SK-N-MC (cell line): ENCODE data around the gene TEAD1.

Experiments used
- DNase-seq: peaks from one replicate; pipeline ENCODE4 v3.0.0-alpha.2; 2011; ENCODE audit warnings: low read depth, low spot score
- H3K27ac ChIP-seq: fragments of 200-600 bp; sonication (generic); 2 replicates; pipeline ENCODE4 v1.5.1; 2016; ENCODE audit warnings: mixed run types
- H3K36me3 ChIP-seq: fragments of 200-600 bp; sonication (generic); 2 replicates; pipeline ENCODE4 v1.6.1; 2017; ENCODE audit warnings: antibody characterized with exemption, low read length, mixed read lengths; ENCODE audit not compliant: insufficient read depth
- H3K4me3 ChIP-seq: fragments of 200-600 bp; sonication (generic); 2 replicates; pipeline ENCODE4 v1.5.1; 2016
- H3K9ac ChIP-seq: fragments of 200-600 bp; sonication (generic); 2 replicates; pipeline ENCODE4 v1.8.0; 2017; ENCODE audit warnings: mixed run types, mixed read lengths; ENCODE audit not compliant: insufficient read length
- H3K9me3 ChIP-seq: fragments of 200-600 bp; sonication (generic); 2 replicates; pipeline ENCODE4 v1.6.1; 2017; ENCODE audit warnings: low read depth, mild to moderate bottlenecking, antibody characterized with exemption, low read length, moderate library complexity, mixed read lengths
- EZH2 ChIP-seq: fragments of 200-600 bp; sonication (generic); IDR thresholded peaks from one replicate; pipeline ENCODE4 v1.6.1; 2017; ENCODE audit warnings: antibody characterized with exemption
- FOXP2 ChIP-seq: optimal IDR thresholded peaks from 2 replicates; pipeline ENCODE3; 2011; ENCODE audit warnings: mild to moderate bottlenecking, moderate library complexity; ENCODE audit not compliant: insufficient read depth; ENCODE audit errors: extremely low read length, control extremely low read depth
- POLR2AphosphoS5 ChIP-seq: IDR thresholded peaks from 2 replicates; pipeline ENCODE4 v1.6.1; 2012; ENCODE audit warnings: mild to moderate bottlenecking, low read depth, low read length, borderline replicate concordance

Gene TEAD1

DNA sequence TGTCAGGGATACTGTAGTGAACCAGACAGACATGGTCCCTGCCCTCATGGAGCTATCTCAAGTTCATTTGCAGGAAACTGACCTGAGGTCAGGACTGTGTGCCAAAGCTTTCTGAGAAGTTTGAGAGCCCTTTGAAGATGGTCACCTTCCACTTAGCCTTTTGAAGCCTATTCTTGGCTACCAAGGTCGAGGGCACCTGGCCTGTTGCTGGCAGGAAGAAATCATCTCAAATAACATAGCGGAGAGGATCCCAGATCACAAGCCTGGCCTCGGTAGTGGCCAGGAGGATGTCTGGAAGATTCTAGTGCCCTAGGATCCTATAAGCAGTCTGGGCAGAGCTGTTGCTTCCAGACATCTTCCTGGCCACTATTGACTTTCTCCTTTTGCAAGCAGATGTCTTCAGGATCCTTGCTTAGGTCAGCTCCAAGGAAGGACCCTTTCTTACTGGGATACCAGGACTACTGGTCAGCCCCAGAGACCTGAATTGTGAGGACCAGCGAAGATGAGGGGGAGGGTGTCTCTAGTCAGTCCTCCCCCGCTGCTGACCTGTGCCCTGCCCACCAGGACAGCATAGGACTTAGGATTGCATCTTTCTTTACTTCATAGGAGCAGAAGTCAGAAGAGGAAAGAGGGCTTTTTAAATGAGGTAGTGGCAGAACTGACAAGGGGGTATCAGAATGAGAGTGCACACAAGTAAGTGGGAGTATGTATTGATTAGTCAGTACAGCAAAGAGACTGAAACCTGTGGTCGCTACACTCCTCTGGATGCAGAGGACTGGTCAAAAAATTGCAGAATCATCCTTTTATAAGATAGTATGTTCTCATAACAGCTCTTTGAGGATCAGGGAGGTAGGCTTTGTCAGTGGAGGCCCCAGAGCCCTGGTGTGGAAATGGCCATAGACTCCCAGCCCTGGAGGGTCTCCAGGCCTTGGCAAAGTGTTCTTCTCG, 94.8 kb downstream of the TEAD1 start:
- Histone ChIP-seq H3K4me3 (peak overlapping the region; percentile 38), H3K36me3 (peaks cover 38% of the 10 kb centered on the region), H3K9ac (no peak overlapping the region), H3K27ac (peak overlapping the region; percentile 68), H3K9me3 (no peaks in the 10 kb centered on the region)
- DNase-seq, result no peak
- no peak for TF ChIP-seq POLR2AphosphoS5
- TF ChIP-seq EZH2, result no peak
- TF ChIP-seq FOXP2, result no peak

- no peaks in the 10 kb centered on the region for H3K9me3 ChIP-seq
- peak overlapping the region; percentile 68 for H3K27ac ChIP-seq
- H3K9ac ChIP-seq, result no peak overlapping the region
- peaks cover 29% of the 10 kb centered on the region for H3K36me3 ChIP-seq
- DNase-seq, result peak; percentile 30
- peak overlapping the region; percentile 38 for H3K4me3 ChIP-seq
- TF ChIP-seq FOXP2 (no peak), POLR2AphosphoS5 (no peak), EZH2 (no peak)
These were observed 95.7 kb downstream of the TEAD1 start for GRCh38 chr11:12769834-12770345.

DNA sequence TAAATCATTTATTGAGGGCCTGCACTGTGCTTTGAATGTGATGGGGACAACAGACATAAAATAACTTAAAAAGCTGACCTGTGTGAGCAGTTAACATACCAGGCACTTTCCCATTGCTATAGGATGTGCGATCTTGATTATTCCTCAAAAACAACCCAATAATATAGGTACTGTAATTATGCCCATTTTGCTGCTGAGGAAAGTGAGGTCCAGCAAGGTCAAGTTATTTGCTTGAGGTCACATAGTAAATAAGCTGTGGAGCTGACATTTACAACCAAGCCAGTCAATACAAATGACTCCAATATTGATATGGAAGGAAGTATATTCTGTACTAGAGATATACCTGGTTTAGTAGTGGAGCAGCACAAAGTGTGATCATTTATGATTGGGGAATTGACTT, 96.2 kb downstream of the TEAD1 start:
- no peak overlapping the region for H3K4me3 ChIP-seq
- H3K36me3 ChIP-seq, result peaks cover 24% of the 10 kb centered on the region
- H3K9me3 ChIP-seq, result no peaks in the 10 kb centered on the region
- H3K9ac ChIP-seq, result no peak overlapping the region
- no peak for DNase-seq
- TF ChIP-seq POLR2AphosphoS5 (no peak), FOXP2 (no peak), EZH2 (no peak)
- no peak overlapping the region for H3K27ac ChIP-seq

DNA sequence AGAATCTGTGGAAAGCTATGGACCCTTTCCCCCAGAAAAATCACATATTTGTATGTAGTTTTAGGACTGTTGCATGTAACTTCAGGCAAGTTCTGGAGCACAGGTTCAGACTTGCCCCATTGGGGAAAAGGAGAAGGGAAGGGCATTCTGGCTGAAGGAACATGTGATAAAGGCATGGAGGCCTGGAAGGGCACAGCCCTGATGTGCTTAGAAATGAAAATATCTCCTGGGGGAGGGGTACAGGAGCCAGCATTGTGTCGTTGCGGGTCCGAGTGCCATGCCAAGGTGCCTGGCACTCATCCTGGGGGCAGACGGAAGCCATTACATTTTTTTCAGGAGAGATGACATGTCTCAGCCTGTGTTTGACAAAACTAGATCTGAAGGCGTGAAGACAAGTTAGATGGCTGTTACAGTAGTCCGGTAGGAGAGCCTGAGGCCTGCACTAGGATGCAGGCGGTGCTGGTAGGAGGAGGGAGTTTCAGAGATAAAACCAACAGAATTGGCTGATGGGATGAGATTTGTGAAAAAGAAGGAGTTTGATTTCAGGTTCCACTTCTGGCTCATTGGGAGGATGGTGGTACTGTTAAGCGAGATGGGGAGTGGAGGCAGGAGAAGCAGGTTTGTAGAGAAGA, 96.9 kb downstream of the TEAD1 start:
- H3K9me3 ChIP-seq, result no peaks in the 10 kb centered on the region
- DNase-seq, result no peak
- no peak for TF ChIP-seq POLR2AphosphoS5
- no peak for TF ChIP-seq FOXP2
- no peak for TF ChIP-seq EZH2
- H3K27ac ChIP-seq, result no peak overlapping the region
- peaks cover 23% of the 10 kb centered on the region for H3K36me3 ChIP-seq
- H3K4me3 ChIP-seq, result no peak overlapping the region
- H3K9ac ChIP-seq, result no peak overlapping the region

GRCh38 chr11:12771875-12772274, 97.7 kb downstream of the TEAD1 start:
- Histone ChIP-seq H3K36me3 (peaks cover 17% of the 10 kb centered on the region), H3K27ac (no peak overlapping the region), H3K9me3 (no peaks in the 10 kb centered on the region), H3K4me3 (no peak overlapping the region), H3K9ac (no peak overlapping the region)
- TF ChIP-seq EZH2 (no peak), POLR2AphosphoS5 (no peak), FOXP2 (no peak)
- no peak for DNase-seq

DNA sequence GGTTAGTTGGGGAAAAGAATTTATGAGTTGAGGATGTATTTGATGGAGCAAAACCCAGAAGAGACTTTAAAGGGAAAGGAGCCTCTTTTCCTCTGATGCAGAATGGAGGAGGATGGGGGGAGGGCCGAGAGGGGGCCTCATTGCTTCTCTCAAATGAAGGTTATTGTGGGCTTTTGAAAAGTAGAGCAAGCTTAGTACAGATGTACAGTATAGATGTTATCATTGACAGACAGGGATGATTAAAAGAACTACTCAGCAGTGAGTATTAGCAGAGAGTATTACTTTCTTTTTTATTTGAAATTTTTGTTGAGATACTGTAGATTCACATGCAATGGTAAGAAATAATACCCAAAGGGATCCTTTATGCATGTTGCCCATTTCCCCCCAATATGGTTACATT, 98.1 kb downstream of the TEAD1 start:
- Histone ChIP-seq H3K9ac (no peak overlapping the region), H3K27ac (no peak overlapping the region), H3K9me3 (no peaks in the 10 kb centered on the region), H3K4me3 (no peak overlapping the region), H3K36me3 (peaks cover 16% of the 10 kb centered on the region)
- TF ChIP-seq FOXP2 (no peak), EZH2 (no peak), POLR2AphosphoS5 (no peak)
- no peak for DNase-seq

DNA sequence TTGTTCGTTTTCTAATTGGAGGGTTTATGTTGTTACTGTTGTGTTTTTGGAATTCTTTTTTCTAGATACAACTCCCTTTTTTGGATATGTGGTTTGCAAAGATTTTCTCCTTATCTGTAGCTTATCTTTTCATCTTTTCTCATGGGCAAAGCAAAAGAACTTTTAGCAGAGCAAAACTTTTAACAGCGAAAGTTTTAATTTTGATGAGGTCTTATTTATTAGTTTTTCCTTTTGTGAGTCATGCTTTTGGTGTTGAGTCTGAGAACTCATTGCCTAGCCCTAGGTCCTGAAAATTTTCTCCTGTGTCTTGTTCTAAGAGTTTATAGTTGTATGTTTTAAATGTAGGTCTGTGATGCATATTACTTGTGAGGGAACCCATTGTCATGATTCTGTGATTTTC, 99.4 kb downstream of the TEAD1 start:
- H3K4me3 ChIP-seq, result no peak overlapping the region
- H3K9ac ChIP-seq, result no peak overlapping the region
- DNase-seq, result no peak
- no peak for TF ChIP-seq POLR2AphosphoS5
- TF ChIP-seq FOXP2, result no peak
- no peak for TF ChIP-seq EZH2
- no peak overlapping the region for H3K27ac ChIP-seq
- H3K36me3 ChIP-seq, result peaks cover 18% of the 10 kb centered on the region
- no peaks in the 10 kb centered on the region for H3K9me3 ChIP-seq

DNA sequence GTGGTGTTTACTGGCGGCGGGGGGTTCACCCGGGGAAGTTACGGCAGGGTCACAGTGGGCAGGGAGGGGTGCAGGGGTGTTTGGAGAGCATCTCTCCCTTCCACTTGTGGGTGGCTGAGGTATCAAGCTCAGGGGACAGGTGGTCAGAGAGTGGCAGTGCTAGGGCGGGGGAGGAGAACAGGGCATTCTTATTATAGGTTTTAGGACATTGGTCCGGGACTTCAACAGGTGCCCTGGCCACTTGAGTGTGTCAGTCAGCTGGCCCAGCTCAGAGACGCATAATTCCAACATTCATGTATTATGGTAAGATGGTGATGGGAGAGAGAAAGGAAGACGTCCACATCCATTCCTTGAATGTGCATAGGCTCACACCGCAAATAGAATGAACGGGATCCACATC, 101.7 kb downstream of the TEAD1 start:
- no peak overlapping the region for H3K27ac ChIP-seq
- H3K4me3 ChIP-seq, result no peak overlapping the region
- DNase-seq, result no peak
- H3K9me3 ChIP-seq, result no peaks in the 10 kb centered on the region; the same call in 1 of the 2 replicates
- TF ChIP-seq FOXP2 (no peak), POLR2AphosphoS5 (no peak), EZH2 (no peak)
- peaks cover 33% of the 10 kb centered on the region for H3K36me3 ChIP-seq
- no peak overlapping the region for H3K9ac ChIP-seq
